GM19324 (cell line): ENCODE measurements around the gene RUNX1.

Experiments used
- ATAC-seq: cut with Tn5 transposase; IDR thresholded peaks from one replicate; pipeline ENCODE4 v1.9.1; 2021; ENCODE audit warnings: mild to moderate bottlenecking, moderate library complexity; ENCODE audit not compliant: unreplicated experiment, low FRiP score

Gene RUNX1

DNA sequence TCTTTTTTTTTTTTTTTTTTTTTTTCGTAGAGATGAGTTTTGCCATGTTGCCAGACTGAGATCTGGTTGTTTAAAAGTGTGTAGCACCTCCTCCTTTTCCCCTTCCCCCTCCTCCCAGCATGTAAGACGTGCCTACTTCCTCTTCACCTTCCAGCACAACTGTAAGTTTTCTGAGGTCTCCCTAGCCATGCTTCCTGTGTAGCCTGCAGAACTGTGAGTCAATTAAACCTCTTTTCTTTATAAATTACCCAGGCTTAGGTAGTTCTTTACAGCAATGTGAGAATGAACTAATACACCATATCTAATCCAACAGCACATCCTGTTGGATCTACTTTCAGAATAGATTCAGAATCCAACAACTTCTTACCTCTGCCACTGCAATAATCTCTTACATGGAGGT lies 269.2 kb downstream of the RUNX1 start:
- ATAC-seq = no peak

DNA sequence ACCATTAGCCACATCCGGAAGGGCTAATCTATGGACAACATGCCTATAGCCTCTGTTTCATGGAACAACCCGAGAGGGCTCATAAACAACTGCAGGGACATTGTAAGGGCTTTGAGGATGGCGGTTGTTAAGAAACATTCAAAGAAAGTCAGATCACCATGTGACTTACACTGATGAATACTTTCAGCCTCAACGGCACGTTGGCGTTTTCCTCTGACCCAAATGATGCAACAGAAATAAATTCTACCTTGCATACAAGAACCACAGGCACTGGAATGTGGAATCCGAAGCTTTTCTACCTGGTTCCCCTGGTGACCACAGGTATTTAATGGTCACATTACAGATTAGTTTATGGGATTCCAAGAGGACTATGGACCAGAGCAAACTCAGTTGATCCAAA lies 273.3 kb downstream of the RUNX1 start:
- no peak for ATAC-seq

GRCh38 chr21:34774750-34775149 lies 274.4 kb downstream of the RUNX1 start:
- ATAC-seq = no peak

DNA sequence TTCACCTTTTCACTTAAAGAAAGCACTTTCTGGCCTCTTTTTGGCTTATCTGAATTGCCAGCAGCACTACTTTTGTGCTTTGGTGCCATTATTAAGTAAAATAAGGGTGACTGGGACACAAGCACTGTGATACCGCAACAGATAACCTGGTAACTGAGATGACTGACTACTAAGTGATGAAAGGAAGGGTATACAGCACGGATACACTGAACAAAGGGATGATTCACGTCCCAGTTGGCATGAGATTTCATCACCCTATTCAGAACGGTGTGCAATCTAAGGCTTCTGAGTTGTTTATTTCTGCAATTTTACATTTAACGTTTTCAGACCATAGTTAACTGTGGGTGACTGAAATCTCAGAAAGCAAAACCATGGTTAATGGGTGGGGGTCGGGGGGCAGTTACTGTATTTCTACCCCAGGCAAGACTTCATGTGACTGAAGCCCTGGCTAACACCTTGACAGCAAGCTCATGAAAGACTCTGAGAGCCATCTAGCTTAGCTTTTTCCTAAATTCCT lies 277.5 kb downstream of the RUNX1 start:
- ATAC-seq = no peak

DNA sequence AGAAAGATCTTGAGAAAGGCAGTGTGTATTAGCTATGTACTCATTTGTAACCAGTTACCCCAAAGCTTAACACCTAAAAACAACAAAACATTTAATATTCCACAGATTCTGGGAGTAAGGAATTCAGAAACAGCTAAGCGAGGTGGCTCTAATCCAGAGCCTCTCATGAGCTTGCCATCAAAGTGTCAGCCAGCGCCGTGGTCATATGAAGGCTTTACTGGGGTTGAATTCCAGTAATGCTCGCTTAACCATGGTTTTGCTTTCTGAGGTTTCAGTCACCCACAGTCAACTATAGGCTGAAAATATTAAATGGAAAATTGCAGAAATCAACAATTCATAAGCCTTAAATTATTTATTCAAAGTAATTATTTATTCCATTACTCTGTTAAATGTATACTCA lies 278.5 kb downstream of the RUNX1 start:
- ATAC-seq = no peak

DNA sequence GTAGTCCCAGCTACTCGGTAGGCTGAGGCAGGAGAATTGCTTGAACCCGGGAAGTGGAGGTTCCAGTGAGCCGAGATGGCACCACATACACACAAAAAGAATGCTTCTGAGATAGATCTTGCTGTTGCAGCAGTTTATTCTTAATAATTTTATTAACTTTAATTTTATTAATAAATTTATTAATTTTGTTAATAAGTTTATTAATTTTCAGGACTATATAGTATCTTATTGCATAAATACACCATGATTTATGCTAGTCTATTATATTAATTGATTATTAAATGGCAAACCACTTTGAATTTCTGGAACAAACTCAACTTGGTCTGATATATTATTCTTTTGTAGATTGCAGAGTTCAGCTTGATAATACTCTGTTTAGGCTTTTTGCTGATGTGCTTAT lies 280.8 kb downstream of the RUNX1 start:
- ATAC-seq = no peak

GRCh38 chr21:34766862-34767261 lies 282.2 kb downstream of the RUNX1 start:
- ATAC-seq = no peak

DNA sequence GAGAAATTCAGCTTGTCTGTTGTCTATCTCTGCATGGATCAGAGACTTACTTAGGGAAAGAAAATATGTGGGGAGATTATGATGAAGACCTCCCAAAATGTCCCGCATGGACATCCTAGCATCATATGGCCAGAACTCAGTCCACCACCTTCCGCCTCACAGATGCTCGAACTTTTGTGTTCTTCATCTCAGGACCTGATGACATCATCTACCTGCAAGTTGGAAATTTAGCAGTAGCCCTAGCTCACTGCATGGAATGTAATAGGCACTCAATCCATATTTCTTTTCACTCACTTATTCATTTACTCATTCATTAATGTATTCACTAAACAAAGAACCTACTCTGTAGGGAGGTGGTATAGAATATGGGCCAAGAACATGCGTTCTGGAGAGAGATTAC lies 283.5 kb downstream of the RUNX1 start:
- ATAC-seq = no peak

- ATAC-seq = no peak
These were observed 284.3 kb downstream of the RUNX1 start for GRCh38 chr21:34764715-34765284.

- ATAC-seq = no peak
These were observed 286.3 kb downstream of the RUNX1 start for GRCh38 chr21:34762786-34763185.

DNA sequence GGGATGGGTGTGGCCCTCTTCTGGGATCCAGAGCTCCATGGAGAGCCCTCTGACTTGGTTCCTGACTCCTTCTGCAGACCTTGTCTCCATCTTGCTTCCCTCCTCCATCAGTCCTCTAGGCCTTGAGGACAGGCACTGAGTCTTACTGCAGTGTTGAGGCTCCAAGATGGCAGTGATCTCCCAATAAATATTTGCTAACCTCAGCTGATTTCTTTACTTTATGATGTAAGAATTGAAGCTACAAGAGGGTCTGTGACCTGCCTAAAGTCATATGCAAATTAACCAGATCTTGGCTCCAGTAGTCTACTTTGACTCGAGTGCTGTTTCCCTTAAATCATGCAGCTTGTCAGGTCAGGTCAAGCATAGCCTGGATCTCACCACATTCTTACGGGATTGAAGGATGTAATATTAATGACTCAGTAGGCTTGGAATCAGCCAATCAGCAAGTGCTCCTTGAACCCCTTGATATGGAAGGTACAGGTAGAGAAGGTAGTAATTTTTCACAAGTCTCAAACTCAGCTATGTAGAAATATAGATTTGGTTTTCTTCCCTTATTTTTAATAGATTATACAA lies 287.3 kb downstream of the RUNX1 start:
- no peak for ATAC-seq

DNA sequence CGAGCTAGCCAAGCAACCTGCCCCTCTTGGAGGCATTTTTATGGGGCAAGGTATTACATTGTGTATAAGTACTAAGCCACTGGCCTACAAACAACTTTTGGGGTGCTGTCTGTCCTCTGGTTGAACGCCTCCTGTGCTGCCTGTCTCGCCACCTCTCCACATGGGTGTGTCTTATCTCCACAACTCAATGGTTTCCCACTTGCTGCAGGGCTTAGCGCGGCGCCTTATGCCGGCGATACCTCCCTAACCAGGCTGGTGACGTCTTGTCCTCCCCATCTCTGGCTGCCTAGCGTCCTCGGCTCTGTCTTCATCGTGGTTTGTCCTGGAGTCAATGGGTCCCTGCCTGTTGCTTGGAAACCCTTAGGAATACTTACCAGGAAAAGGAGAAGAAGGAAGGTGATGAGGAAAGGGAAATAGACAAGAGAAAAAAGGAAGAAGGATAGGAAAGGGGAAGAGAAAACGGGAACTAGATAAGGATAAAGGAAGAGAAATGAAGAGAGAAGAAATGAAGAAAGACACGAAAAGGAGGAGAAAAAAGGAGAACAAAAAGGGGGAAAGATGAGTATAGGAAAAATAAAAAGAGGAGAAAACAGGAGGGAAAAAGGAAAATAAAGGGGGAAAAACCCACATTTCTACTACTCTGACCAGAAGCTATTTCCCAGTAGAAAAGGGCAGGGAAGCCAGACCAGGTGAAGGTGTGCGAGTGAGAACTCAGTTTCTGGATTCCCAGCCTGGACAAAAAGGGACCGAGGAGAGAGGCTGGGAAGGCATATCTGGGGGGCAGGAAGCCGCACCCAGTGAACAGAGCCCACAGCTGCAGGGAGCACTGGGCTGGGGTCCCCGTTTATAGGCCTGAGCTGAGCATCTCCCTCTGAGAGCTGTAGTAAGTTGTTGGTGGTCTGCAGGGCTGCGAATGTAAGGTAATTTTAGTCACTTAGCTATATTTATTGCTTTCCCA lies 294.1 kb downstream of the RUNX1 start:
- no peak for ATAC-seq

DNA sequence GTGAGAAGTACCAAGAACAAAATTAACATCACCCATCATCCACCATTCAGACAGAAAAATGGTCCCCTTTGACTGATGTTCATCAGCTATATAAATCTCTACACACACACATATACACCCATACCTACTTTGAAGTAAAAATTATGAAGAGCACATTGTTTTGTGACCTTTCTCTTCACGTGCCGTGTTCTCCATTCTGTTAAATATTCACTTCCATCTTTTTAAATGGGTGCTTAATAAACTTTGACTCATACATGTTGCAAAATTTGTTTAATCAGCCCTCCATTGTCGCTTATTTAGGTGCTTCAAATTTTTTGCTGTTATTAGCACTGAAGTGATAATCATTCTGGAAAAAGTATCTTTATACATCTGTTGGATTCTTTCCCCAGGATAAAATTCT lies 300.2 kb downstream of the RUNX1 start:
- ATAC-seq = no peak

DNA sequence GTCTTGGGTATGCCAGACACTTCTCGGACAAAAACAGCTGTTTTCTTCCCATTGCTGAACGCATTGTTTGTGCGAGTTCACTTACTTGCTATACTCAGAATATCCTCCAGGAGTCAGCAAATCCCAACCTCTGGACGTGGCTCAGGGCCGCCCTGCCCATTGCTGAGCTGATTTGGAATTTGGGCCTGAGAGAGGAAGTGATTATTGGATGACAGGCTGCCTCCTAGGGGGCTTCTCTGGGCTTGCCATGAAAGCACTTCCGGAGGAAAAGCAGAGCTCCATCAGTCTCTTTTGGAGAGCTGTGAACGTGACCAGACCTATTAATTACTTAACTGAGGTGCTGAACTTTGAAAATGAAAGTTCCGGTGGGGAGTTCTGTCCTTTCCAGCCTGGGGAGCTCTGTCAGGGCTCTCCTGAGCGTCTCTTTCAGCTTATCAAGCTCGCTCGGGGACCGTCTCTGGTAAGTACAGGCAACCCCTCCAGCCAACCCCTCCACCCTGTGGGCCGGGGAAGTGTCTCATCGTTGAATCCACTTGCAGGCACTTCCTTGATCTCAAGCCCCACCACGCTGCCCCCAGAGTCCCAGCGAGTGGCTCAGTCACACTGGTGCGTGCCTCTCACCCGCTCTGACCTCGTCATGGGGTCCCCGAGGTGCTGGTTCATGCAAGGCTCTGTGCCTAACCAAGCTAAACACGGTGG lies 303.4 kb downstream of the RUNX1 start:
- no peak for ATAC-seq

GRCh38 chr21:34744801-34745200 lies 304.3 kb downstream of the RUNX1 start:
- ATAC-seq = no peak

DNA sequence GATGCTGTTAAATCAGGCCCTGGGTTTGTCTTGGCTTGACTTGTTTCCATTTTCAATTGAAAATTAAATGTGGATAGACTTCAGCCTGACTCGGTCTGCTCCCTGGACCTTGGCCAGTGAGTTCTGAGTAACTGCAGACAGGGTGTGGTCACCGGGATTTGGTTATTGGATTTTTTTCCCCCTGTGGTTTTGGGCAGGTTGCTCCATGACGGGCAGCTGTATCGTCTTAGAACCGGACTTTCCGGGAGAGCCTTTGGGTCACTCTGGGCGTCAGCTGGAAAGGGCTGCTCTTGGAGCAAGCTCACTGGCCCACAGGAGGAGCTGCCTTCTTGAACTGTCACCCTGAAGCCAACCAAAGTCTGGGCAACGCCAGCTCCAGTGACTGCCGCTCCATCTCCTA lies 305.3 kb downstream of the RUNX1 start:
- ATAC-seq = no peak

- no peak for ATAC-seq
These were observed 305.8 kb downstream of the RUNX1 start for GRCh38 chr21:34743285-34743684.

GRCh38 chr21:34740198-34740597 lies 308.9 kb downstream of the RUNX1 start:
- no peak for ATAC-seq
